ENCODE results near the gene KRTAP10-12.

Gene KRTAP10-12

DNA sequence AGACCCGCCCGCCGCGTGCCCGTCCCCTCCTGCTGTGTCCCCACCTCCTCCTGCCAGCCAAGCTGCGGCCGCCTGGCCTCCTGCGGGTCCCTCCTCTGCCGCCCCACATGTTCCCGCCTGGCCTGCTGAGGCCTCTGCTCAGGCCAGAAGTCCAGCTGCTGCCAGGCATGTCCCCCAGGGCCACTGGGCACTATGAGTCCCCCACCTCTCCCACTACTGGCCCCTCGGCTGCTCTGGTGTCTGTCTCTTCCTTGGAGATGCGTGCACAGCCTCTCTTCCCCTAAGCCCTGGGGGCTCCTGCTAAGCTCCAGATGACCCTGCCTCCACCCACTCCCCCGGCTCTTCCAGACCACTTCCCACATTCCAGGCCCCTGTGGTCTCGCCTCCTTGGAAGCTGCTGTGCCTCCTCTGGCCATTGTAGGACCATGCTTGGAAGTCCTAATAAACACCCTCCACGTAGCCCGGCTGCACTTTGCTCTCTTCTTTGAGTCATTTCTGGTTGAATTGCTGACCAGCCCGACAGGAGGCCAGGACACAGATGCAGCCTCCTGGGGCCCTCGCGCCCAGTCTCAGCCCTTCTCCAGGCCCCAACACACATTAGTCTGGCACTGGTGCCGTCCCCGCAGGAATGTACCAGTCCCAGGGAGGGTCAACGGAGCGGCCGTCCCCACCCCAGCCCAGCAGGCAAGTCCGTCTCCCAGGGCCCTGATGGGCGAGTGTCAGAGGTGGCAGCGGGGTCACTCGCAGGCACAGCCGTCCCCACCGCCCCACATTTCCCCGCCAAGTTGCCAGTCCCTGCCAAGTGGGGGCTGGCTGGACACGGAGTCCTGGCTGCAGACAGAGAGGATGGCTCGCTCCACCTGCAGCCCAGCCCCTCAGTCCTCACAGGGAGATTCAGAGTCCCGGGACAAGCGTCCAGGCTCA, 1.1 kb downstream of the KRTAP10-12 start:
- no peak for DNase-seq

DNA sequence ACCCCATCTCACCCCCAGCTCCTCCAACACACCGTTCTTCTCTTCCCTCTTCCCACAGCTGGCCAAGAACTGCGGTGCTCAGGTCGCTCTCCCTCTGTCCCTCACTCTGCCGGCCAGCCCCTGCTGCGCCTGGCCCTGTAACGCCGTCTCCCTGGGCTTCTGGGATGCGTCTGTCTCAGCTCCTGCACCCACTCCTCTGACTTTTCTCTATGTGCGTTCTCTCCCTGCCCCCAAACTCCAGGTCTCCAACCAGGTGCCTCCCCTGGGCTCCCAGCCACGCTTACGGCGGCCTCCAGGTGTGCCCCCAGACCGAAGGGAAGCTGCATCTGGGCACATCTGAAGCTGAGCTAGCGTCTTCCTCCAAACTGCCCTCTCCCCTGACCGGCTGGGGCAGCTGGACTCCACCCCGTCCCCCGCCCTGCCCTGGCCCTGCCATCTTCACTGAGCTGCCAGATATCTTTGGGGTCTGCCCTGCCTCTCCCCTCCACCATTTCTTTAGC, 2.6 kb downstream of the KRTAP10-12 start:
- no peak for DNase-seq

DNA sequence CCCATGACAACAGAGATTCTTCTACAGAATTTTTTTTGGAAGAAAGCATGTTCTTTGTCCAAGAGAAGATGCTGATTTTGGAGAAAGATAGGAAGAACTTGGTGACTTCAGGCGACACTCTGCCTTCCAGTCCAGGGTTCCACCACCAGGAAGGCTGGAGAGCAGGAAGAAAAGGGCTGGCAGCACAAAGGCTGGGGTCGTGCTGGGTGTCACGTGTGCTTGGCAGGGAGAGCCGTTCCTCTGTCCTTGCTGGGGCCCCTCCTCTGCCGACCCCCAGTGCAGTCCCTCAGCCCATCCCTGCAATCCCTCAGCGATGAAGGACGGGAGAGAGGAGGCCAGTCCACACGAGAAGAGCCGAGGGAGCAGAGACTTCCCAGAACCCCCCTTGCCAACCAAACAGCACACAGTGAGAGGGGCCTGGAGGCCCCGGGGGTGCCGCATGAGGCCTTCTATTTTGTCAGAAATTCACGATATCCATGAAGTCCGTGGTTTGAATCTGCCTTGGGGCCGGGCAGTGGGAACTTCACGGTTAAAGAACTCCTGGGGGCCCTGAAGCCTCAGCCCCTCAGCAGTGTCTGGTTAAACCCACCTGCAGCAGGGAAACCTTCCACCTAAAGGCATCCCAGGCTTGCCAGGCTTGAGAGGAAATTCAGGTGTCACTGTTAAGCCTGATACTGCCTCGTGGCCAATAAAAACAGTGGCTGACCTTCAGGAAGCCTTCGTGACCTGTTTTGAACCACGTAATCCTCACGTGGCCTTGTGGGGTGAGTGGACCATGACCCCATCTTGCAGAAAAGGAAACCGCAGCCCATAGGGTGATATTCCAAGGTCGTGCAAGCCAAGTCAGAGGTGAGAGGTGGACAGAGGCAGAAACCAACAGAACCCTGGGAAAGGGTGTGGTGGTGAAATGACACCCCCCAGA, 3.4 kb downstream of the KRTAP10-12 start:
- DNase-seq: no peak

DNA sequence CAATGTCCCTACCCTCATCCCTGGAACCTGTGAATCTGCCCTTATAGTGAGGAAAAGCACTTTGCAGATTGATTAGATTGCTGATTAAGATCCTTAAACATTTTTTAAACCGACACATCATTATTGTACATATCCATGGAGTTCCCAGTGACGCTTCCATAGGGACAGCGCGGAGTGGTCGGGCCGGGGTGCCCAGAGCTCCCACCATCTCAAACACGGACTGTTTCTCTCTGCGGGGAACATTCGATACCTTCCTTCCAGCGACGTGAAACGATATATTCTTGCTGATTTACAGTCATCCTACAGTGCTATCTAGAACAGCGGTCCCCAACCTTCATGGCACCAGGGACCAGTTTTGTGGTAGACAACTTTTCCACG, 4.0 kb downstream of the KRTAP10-12 start:
- DNase-seq: no peak

DNA sequence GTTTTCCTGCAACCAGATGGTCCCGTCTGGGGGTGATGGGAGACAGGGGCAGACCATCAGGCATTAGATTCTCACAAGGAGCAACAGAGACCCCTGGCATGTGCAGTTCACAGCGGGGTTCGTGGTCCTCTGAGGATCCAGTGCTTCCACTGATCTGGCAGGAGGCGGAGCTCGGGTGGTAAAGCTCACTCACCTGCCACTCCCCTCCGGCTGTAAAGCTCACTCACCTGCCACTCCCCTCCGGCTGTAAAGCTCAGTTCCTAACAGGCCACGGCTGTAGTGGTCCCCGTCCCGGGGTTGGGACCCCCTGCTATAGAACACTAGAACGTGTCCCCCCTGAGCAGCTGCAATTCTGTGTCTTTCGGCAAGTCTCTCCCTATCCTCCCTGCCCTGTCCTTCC, 4.6 kb downstream of the KRTAP10-12 start:
- DNase-seq: no peak

DNA sequence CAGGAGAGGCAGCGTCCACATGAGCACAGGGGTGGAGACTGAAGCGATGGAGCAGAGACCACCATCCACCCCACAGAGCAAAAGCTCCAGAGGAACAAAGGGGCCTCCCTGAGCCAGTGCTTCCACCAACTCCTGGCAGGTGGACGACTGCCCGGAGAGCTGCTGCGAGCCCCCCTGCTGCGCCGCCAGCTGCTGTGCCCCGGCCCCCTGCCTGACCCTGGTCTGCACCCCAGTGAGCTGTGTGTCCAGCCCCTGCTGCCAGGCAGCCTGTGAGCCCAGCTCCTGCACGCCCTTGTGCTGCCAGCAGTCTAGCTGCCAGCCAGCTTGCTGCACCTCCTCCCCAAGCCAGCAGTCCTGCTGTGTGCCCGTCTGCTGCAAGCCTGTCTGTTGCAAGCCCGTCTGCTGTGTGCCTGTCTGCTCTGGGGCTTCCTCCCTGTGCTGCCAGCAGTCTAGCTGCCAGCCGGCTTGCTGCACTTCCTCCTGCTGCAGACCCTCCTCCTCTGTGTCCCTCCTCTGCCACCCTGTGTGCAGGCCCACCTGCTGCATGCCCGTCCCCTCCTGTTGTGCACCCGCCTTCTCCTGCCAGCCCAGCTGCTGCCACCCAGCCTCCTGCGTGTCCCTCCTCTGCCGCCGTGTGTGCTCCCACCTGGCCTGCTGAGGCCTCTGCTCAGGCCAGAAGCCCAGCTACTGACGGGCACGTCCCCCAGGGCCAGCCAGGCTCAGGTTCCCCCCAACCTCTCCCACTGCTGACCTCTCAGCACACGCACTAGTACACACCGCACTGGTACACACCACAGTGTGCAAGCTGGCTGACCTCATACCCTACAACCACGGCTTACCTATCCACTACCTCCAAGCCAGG, 5.4 kb downstream of the KRTAP10-12 start:
- DNase-seq: no peak

DNA sequence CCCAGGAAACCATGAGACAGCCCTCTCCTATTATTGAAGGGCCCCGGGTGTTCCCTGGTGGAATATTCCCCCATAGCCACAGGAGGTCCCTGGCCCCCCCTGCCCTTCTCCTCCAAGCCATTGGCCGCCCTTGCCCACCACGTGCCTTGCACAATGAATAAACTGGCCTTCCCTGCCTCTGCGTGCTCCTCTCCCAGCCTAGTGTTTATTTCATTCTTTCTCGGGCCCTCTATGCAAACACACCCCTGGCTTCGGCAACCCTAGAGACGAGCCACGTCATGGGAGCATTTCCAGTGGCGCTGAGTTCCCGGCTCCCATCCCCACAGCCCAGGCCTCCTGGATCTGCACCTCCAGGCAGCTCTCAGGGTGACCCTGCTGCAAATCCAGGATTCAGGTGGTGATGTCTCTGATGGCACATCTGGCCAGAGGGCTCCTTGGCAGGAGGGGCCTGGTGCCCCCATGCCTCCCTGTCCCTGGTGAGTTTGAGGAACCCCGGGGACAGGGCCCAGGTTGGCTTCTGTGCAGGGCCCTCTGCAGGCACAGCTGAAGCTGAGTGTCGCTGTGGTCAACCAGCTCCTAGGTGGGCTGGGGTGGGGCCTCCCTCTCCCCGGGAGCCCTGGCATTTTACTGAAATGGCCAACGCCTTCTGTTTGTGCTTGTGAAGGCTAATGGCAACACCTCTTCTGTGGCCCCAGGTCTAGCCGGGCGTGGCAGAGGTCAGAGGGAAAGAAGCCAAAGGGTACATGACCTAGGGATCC, 6.2 kb downstream of the KRTAP10-12 start:
- no peak for DNase-seq

DNA sequence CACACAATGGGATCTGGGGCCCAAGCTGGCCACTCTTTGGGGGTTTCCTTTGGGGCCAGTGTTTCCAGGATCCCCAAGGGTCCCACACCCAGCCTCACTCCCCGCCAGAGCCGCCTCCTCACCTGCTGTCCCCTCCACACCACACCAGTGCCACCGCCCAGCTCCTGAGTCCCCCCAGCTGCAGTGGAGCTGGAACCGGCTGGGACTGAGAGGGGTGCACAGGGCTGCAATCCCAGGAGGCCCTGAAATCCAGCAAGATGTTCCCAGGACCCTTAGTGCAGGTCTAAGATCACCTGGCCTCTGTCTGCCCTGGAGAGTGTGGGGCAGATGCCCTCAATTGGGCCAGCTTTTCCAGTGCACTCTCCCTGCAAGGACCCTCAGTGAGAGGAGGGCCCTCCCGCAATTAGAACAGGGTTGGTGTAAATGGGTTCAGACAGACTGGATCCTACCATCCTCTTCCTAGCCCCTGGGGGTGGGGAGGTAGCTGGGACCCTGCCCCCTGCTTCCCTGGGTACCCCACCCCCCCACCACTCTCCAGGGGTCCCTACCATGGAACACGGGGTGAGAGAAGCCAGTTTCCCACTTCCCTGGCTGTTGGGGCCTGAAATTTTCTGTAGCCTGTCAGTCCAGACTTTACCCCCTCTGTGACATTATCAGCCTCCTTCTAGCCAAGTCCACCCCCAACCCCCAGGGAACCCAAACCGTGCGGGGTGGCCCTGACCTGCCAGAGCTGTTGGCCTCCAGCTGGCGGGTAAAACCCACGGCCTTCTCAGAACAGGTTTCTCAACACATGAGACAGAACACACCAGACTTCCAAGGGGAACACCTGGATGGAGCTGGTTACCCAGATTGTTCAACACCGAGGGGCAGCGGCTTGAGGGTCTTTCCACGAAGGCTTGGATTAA, 7.0 kb downstream of the KRTAP10-12 start:
- DNase-seq: no peak

DNA sequence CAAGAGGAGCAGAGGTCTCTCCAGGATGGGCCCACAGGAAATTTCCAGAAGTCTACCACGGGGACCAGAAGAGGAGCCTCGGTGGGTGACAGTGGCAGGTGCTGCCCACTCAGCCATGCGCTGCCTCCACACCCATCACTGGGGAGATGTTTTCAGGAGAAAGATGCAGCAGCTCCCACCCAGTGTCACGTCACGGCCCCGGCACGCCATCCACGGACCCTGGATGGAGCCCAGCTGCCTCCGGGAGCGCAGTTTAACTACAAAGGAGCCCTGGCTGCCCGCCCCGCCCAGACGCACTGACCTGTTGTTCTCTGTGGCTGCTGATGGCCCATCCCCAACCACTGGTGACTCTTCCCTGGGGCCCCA, 7.6 kb downstream of the KRTAP10-12 start:
- DNase-seq: no peak

DNA sequence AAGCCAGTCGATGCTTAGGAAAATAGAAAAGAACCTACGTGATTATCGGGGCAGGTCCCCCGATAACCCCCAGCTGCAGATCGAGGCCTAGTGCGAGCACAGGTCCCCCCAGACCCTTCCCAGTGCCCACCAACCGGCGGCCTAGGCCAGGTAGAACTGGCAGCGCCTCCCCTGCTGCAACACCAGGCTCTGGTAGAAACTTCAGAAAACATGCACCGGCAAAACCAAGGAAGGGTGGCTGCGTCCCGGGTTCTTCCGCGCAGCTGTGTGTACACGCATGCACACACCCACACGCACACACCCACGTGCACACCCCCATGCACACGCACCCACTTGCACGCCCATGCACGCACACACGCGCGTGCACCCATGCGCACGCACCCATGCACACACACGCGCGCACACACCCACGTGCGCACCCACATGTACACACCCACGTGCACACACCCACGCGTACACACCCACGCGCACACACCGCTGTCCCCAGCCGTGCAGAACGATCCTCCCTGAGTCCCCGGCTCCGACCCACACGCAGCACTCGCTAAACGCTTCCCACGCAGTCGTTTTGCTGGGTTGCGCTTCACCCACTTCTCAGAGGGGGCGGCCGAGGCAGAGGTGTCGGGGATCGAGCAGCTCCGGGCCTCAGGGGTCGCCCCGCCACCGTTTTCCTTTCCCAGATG, 9.2 kb downstream of the KRTAP10-12 start:
- DNase-seq: no peak

DNA sequence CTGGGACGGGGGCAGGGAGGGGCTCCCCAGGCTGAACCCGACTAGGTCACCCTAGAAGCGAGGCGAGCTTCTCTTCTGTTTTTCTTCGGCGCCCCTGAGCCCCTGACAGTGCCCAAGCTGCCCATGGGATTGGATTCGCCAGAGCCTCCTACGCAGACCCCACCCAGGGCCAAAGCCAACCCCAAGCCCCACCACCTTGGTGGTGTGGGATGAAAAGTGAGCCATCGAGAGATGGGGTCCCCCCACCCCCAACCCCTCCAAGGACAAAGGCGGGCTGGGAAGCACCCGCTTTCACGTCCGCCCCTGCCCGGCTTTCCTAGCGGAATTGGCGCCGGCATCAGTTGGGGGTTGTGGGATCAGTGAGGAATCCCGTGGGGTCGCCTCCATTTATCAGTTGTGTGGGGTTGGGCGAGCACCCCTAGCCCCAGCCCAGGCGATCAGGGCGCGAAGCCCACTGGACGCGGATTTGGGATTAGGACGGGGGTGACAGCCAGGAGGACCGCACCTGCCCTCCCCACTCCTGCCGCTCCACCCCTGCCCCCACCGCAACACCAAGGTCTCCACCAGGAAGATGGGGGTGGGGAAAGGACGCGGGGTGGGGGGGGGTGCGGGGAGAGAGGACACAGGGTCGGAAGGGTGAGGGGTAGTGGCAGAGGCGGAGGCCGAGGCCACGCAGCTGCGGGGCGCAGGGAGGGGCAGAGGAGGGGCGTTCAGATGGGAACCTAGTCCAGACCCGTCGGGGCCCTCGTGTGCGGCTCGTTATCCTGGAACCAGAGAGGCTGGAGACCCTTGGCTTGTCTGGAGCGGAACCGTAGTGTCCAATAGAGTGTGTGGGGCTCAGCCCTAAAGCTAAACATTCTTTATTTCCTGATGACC, 10.0 kb downstream of the KRTAP10-12 start:
- no peak for DNase-seq

DNA sequence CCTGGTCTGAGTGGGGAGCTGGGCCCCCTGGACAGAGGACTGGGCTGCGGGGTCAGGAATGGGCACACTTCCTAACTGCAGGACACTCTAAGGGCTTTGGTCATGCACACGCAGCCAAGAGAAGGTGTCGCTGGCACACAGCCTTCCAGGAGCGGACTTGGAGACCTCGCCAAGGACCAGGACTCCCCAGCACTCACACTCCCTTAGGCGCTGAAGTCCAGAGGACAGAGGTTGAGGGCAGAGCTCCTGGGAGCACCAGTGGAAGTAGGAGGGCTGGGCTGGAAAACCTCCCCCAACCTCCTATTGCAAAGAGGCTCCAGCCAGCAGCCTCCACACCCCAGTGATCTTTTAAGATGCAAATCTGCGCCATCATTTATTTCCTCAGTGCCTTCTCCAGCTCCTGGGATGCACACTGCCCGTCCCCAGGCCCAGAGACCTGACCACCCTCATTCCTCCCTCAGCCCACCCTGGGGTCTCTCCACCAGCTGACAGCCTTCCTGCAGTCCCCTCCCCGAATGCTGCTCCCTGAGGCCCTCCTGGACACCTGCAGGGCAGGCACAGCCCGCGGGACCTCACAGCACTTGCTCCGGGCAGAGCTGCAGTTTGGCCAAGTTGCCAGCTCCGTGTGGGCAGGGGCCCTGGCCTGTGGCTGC, 11.4 kb downstream of the KRTAP10-12 start:
- DNase-seq: no peak

DNA sequence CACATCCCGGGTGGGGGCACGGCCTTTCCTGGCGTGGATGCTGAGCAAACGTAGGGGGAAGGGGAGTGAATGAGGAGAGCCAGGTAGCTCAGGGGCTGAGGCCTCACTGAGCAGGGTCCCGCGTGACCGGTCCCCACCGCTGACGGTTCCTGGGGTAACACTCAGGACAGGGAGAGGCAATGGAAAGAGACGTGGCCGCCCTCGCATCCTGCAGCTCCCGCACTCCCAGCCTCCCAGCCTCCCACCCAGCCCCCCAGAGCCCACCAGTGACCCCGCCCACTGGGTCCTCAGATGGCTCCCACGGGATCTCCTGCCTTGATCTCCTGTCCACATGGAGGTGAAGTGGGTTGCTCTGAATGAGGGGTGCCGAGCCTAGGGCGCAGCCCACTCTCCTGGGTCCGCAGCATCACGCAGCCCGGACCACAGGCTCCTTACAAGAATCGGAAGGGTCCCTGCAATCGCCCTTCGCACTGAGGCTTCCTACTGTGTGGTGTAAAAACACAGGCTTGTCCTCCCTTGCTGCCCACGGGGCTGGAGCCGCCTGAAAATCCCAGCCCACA, 12.0 kb downstream of the KRTAP10-12 start:
- DNase-seq: no peak

DNA sequence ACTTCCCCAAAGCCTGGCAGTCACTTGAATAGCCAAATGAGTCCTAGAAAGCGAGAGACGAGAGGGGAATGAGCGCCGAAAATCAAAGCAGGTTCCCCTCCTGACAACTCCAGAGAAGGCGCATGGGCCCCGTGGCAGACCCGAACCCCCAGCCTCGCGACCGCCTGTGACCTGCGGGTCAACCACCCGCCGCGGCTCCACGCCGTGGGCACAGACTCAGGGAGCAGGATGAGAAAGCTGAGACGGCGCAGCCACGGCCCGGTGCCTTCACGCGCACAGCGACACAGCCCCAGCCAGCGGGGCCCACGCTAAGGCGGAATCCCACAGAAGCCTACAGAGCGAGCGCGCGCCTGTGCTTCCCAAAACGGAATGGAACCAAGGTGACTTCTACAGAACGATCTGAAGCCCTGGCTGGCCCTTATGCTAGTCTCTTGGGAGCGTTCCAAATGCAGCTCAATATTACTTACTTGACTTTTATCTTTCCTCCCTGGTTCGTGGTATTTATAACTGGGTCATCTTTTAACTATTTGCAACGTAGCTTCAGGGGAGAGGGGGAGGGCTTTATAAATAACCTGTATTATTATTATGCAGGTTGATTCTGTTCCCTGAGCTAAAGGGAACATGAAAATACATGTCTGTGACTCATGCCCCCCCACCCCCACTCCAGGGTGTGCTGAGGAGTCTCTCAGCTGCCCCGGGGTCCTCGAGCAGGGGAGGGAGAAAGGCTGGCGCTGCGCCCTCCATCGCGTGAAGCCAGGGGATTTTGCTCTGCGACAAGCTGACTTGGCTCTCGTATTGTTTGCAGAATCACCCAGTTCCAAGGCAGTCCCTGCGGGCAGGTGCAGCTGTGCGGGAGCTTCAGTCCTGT, 12.7 kb downstream of the KRTAP10-12 start:
- peak in 1 of 51 donors; percentile 4 for DNase-seq

DNA sequence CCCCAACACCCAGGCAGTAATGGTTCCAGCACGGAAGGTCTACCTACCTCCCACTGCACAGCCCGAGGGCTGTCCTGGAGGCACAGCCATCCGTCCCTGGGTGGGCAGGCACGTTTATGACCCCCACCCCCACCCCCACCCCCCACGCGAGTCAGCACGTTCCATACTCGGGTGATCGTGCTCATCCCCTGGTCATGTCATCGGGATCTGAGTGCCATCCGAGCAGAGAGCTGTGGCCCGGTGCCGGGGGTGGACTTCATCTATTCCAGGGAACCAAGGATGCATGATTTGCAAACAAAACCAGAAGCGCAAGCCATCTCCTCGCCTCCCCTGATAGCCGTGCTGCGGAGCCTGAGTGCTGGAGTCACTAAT, 13.3 kb downstream of the KRTAP10-12 start:
- DNase-seq: no peak

DNA sequence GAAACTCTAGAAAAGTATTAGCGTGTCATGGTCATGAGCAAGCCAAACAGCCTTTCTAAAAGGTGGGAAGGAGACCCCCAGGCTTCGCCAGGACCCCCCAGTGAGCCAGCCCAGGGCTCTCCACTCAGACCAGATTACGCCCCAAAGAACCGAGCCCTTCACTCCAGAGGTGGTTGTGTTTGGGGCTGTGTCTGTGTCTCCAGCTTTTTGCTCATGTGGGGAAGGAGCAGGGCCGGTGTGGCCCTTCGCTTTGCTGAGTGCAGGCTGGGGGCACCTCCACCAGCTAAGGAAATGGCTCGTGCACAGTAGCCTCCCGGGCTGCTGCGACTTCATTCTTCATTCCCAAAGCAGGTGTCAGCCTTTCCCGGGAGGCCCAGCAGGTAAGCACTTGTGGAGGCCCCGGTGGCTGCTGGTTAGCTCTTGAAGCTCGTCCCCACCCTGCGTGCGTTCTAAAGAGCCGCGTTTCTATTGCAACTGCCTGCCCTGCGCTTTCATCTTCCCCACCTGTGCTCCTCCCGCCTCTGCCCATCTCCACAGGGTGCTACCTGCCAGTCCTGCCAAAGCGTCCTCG, 13.9 kb downstream of the KRTAP10-12 start:
- no peak for DNase-seq

All from hypothalamus (tissue), 51 donors.